IMR-90 (cell line): ENCODE measurements around the gene SOX1. TPM values are rescaled to one million over a fixed set of nuclear protein-coding genes. Genes with fewer than 3 reads are reported as not detected.

Experiments
- ATAC-seq: fragments of 200-7000 bp; cut with Tn5 transposase; 2 replicates; pipeline ENCODE4 v1.9.1; 2020; ENCODE audit warnings: low read depth, mild to moderate bottlenecking, moderate library complexity
- BruUV-seq: library from RNA; stranded (reverse); fragments of 400-500 nt; replicated peaks from 2 replicates; lab custom pipeline; 2021; lab: Mats Ljungman, UMichigan
- CTCF ChIA-PET: fragments of 300-600 bp; formaldehyde crosslinking; extraction: SDS; loops from one replicate; lab custom pipeline; 2021; ENCODE audit warnings: antibody characterized with exemption; lab: Yijun Ruan, JAX
- POLR2A ChIA-PET: fragments of 300-600 bp; sonication (Branson Sonifier 250); formaldehyde crosslinking; loops from one replicate; lab custom pipeline; 2022; ENCODE audit warnings: antibody characterized with exemption; ENCODE audit not compliant: unreplicated experiment; lab: Charles Lee
- DNase-seq: peaks from one replicate; pipeline ENCODE4 v3.0.0; 2013
- H2AFZ ChIP-seq: replicated peaks from 2 replicates; pipeline ENCODE3; 2013; ENCODE audit warnings: low read length, mild to moderate bottlenecking; ENCODE audit not compliant: poor library complexity
- H2AK5ac ChIP-seq: 2 replicates; pipeline ENCODE4 v1.6.1; 2013; ENCODE audit warnings: low read depth, low read length, inconsistent platforms
- H2AK9ac ChIP-seq: replicated peaks from 2 replicates; pipeline ENCODE3; 2013; ENCODE audit warnings: mild to moderate bottlenecking, low read depth, low read length, moderate library complexity; ENCODE audit not compliant: poor library complexity
- H2BK120ac ChIP-seq: 2 replicates; pipeline ENCODE4 v1.6.1; 2013; ENCODE audit warnings: low read depth, low read length, inconsistent platforms
- H2BK15ac ChIP-seq: 3 replicates; pipeline ENCODE4 v1.6.1; 2013; ENCODE audit warnings: low read depth, low read length, inconsistent platforms
- H2BK20ac ChIP-seq: 2 replicates; pipeline ENCODE4 v1.6.1; 2013; ENCODE audit warnings: low read depth, mild to moderate bottlenecking, inconsistent platforms, low read length, moderate library complexity
- H2BK5ac ChIP-seq: 2 replicates; pipeline ENCODE4 v1.6.1; 2013; ENCODE audit warnings: mild to moderate bottlenecking, low read depth, low read length, inconsistent platforms; ENCODE audit not compliant: poor library complexity, severe bottlenecking
- H3K14ac ChIP-seq: replicated peaks from 2 replicates; pipeline ENCODE4 v1.6.1; 2013; ENCODE audit warnings: low read depth, low read length, inconsistent platforms
- H3K18ac ChIP-seq: 2 replicates; pipeline ENCODE4 v1.6.1; 2013; ENCODE audit warnings: low read depth, low read length, control low read depth
- H3K23ac ChIP-seq: 2 replicates; pipeline ENCODE4 v1.6.1; 2013; ENCODE audit warnings: low read depth, low read length, inconsistent platforms
- H3K27ac ChIP-seq: 2 replicates; pipeline ENCODE4 v1.5.1; 2013; ENCODE audit warnings: mild to moderate bottlenecking, control low read depth, low read length; ENCODE audit not compliant: insufficient read depth
- H3K27me3 ChIP-seq: 2 replicates; pipeline ENCODE4 v1.6.1; 2013; ENCODE audit warnings: low read length; ENCODE audit not compliant: control insufficient read depth, insufficient read depth
- H3K36me3 ChIP-seq: 2 replicates; pipeline ENCODE4 v1.6.1; 2013; ENCODE audit warnings: low read length, mixed read lengths; ENCODE audit not compliant: control insufficient read depth, insufficient read depth
- H3K4ac ChIP-seq: 2 replicates; pipeline ENCODE4 v1.6.1; 2013; ENCODE audit warnings: low read depth, low read length, inconsistent platforms
- H3K4me1 ChIP-seq: 2 replicates; pipeline ENCODE4 v1.6.1; 2013; ENCODE audit warnings: low read length, mixed read lengths; ENCODE audit not compliant: control insufficient read depth, insufficient read depth
- H3K4me2 ChIP-seq: 2 replicates; pipeline ENCODE4 v1.6.1; 2013; ENCODE audit warnings: low read depth, mild to moderate bottlenecking, control low read depth, low read length, moderate library complexity
- H3K4me3 ChIP-seq: 2 replicates; pipeline ENCODE4 v1.5.1; 2013; ENCODE audit warnings: low read depth, mild to moderate bottlenecking, control low read depth, low read length, moderate library complexity; ENCODE audit not compliant: insufficient read depth
- H3K56ac ChIP-seq: 2 replicates; pipeline ENCODE4 v1.6.1; 2013; ENCODE audit warnings: low read length, inconsistent platforms; ENCODE audit not compliant: insufficient read depth; ENCODE audit errors: extremely low read depth
- H3K79me1 ChIP-seq, 2 experiments: 2 replicates each; pipeline ENCODE4 v1.6.1; 2013; ENCODE audit warnings: low read length in 2 of 2, inconsistent platforms in 1 of 2, low read depth in 1 of 2
- H3K9ac ChIP-seq: 2 replicates; pipeline ENCODE4 v1.6.1; 2013; ENCODE audit warnings: low read depth, low read length, control low read depth
- H3K9me1 ChIP-seq: 2 replicates; pipeline ENCODE4 v1.6.1; 2013; ENCODE audit warnings: low read length, inconsistent platforms; ENCODE audit not compliant: insufficient read depth
- H3K9me3 ChIP-seq: 2 replicates; pipeline ENCODE4 v1.6.1; 2013; ENCODE audit warnings: low read length; ENCODE audit not compliant: control insufficient read depth, insufficient read depth
- H4K20me1 ChIP-seq: 2 replicates; pipeline ENCODE4 v1.6.1; 2013; ENCODE audit warnings: low read length, inconsistent platforms; ENCODE audit not compliant: insufficient read depth
- H4K5ac ChIP-seq: 2 replicates; pipeline ENCODE4 v1.6.1; 2013; ENCODE audit warnings: mild to moderate bottlenecking, low read depth, low read length, control low read depth
- H4K8ac ChIP-seq, 2 experiments: 2 replicates each; pipeline ENCODE4 v1.6.1; 2013; ENCODE audit warnings: low read depth in 2 of 2, low read length in 2 of 2, control low read depth in 1 of 2, inconsistent platforms in 1 of 2
- H4K91ac ChIP-seq: 2 replicates; pipeline ENCODE4 v1.6.1; 2013; ENCODE audit warnings: low read depth, low read length, inconsistent platforms; ENCODE audit not compliant: insufficient read depth
- CHD1 ChIP-seq: IDR thresholded peaks from 2 replicates; pipeline ENCODE4 v1.6.1; 2012; ENCODE audit warnings: low read depth, low read length, improper control_type of control experiment
- FOS ChIP-seq: fragments of 150-350 bp; IDR thresholded peaks from 2 replicates; pipeline ENCODE4 v1.6.1; 2016; ENCODE audit warnings: low read depth, low read length
- MAFK ChIP-seq: IDR thresholded peaks from 2 replicates; pipeline ENCODE4 v1.6.1; 2012; ENCODE audit warnings: low read depth, low read length, improper control_type of control experiment
- MAZ ChIP-seq: IDR thresholded peaks from 2 replicates; pipeline ENCODE4 v1.6.1; 2012; ENCODE audit warnings: low read depth, mild to moderate bottlenecking, low read length, improper control_type of control experiment, moderate library complexity, borderline replicate concordance
- MXI1 ChIP-seq: IDR thresholded peaks from 2 replicates; pipeline ENCODE4 v1.6.1; 2012; ENCODE audit warnings: low read depth, mild to moderate bottlenecking, low read length, moderate library complexity, borderline replicate concordance
- NFE2L2 ChIP-seq: fragments of 150-350 bp; IDR thresholded peaks from 2 replicates; pipeline ENCODE4 v1.6.1; 2016; ENCODE audit warnings: low read depth, mild to moderate bottlenecking, low read length
- POLR2A ChIP-seq: IDR thresholded peaks from 2 replicates; pipeline ENCODE4 v1.6.1; 2012; ENCODE audit warnings: mild to moderate bottlenecking, low read depth, low read length
- RCOR1 ChIP-seq: IDR thresholded peaks from 2 replicates; pipeline ENCODE4 v1.6.1; 2012; ENCODE audit warnings: mild to moderate bottlenecking, low read length, improper control_type of control experiment; ENCODE audit not compliant: insufficient replicate concordance
- RFX5 ChIP-seq: IDR thresholded peaks from 2 replicates; pipeline ENCODE4 v1.8.0; 2012; ENCODE audit warnings: low read depth, mild to moderate bottlenecking, low read length, moderate library complexity
- SMC3 ChIP-seq: fragments of 150-350 bp; IDR thresholded peaks from 2 replicates; pipeline ENCODE4 v1.6.1; 2016; ENCODE audit warnings: low read depth, mild to moderate bottlenecking, antibody characterized with exemption, low read length, moderate library complexity
- WGBS, 2 experiments: methylation state at CpG; one replicate each; pipeline versions ENCODE4 v1.1.5 to v1.1.7; 2013; ENCODE audit warnings: missing lambda C conversion rate in 2 of 2; ENCODE audit not compliant: insufficient read length in 1 of 2; ENCODE audit errors: extremely low coverage in 2 of 2; 5-methylcytosine and 5-hydroxymethylcytosine counted together
- dilution Hi-C: fragments of 300-500 bp; cut with HindIII; formaldehyde crosslinking; loops from one replicate; pipeline ENCODE4 v1.14.3; 2018; ENCODE audit warnings: low sequenced_read_pairs; ENCODE audit not compliant: unreplicated experiment
- in situ Hi-C: fragments of 300-500 bp; cut with MboI; formaldehyde crosslinking; loops from 3 replicates; pipeline ENCODE4 v1.14.3; 2019; ENCODE audit warnings: low sequenced_read_pairs, inconsistent platforms, mixed read lengths
- intact Hi-C: fragments of 100-400 bp; cut with micrococcal nuclease; formaldehyde crosslinking; loops from 2 replicates; pipeline ENCODE4 v1.10.0; 2022
- polyA plus RNA-seq, 3 experiments: library from polyadenylated mRNA; depleted of rRNA; stranded (reverse); fragments of >200 nt; gene quantifications; 2 replicates each; pipeline ENCODE4 v1.2.3, GENCODE V29; 2012; ENCODE audit warnings: low replicate concordance in 1 of 3
- total RNA-seq: library from RNA; depleted of rRNA; stranded (reverse); fragments of >200 nt; gene quantifications from 2 replicates; pipeline ENCODE4 v1.2.3, GENCODE V29; 2012
- TF ChIP-seq, protein P1 (sequence below): fragments of 150-350 bp; IDR thresholded peaks from 2 replicates; pipeline ENCODE4 v1.6.1; 2016; ENCODE audit warnings: low read depth, mild to moderate bottlenecking, low read length, moderate library complexity, borderline replicate concordance

The SOX1 gene
- total and polyA plus RNA-seq, 2 of the 4 experiments (the other 2 are of a cell fraction) = not detected

DNA sequence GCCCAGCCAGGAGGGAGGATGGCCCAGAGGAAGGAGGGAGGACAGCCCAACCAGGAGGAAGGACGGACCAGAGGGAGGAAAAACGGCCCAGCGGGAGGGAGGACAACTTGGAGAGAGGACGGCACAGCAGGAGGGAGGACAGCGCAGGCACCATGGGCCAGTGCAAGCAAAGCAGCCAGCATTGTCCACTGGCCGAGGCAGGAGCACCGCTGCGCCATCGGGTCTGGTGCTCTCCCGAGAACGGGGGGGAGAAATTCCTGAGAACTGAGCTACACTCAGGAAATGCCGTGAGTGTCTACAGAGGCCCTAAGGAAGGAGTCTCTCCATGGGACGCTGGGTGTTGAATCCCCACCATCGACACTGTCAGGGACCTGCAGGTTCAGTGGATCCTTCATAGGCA lies 38.5 kb upstream of the SOX1 start:
- Histone ChIP-seq H3K79me1 (no peaks in the 10 kb centered on the region), H4K8ac (no peak overlapping the region), H3K4ac (no peak overlapping the region), H4K20me1 (no peaks in the 10 kb centered on the region), H2BK120ac (no peak overlapping the region), H3K4me2 (no peak overlapping the region), H2AK9ac (no peak overlapping the region), H3K4me1 (no peaks in the 10 kb centered on the region), H2BK5ac (no peak overlapping the region), H2AFZ (no peak overlapping the region), H4K5ac (no peak overlapping the region), H2AK5ac (no peak overlapping the region), H2BK20ac (no peak overlapping the region), H3K56ac (no peak overlapping the region), H3K27ac (no peak overlapping the region), H3K14ac (no peak overlapping the region), H3K9me3 (peaks cover 47% of the 10 kb centered on the region), H3K9me1 (no peaks in the 10 kb centered on the region), H2BK15ac (no peak overlapping the region), H3K9ac (no peak overlapping the region), H3K27me3 (no peaks in the 10 kb centered on the region), H3K36me3 (no peaks in the 10 kb centered on the region), H3K23ac (no peak overlapping the region), H4K91ac (no peak overlapping the region), H3K4me3 (no peak overlapping the region), H3K18ac (no peak overlapping the region)
- dilution Hi-C loops (no loop called here), intact Hi-C loops (no loop called here), in situ Hi-C loops (no loop called here)
- CTCF ChIA-PET = no interaction called here
- no TSS peak for BruUV-seq
- ATAC-seq = no peak
- TF ChIP-seq RCOR1 = no peak
- no peak for TF ChIP-seq POLR2A
- no peak for TF ChIP-seq MXI1
- no peak for TF ChIP-seq CHD1
- TF ChIP-seq FOS = no peak
- no peak for TF ChIP-seq NFE2L2
- no peak for TF ChIP-seq SMC3
- no peak for TF ChIP-seq RFX5
- TF ChIP-seq, protein P1, sequence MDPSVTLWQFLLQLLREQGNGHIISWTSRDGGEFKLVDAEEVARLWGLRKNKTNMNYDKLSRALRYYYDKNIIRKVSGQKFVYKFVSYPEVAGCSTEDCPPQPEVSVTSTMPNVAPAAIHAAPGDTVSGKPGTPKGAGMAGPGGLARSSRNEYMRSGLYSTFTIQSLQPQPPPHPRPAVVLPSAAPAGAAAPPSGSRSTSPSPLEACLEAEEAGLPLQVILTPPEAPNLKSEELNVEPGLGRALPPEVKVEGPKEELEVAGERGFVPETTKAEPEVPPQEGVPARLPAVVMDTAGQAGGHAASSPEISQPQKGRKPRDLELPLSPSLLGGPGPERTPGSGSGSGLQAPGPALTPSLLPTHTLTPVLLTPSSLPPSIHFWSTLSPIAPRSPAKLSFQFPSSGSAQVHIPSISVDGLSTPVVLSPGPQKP = no peak
- TF ChIP-seq MAFK = no peak
- TF ChIP-seq MAZ = no peak
- POLR2A ChIA-PET = no interaction called here
- 60% methylated on average over 4 of the region's 14 CpGs; no CpG with 5 or more reads in 1 of the 2 experiments for WGBS, 2 experiments
- DNase-seq = no peak
